SK-N-SH (cell line): Measurements from ENCODE around the gene PPP1R14B. TPM values are rescaled to one million over a fixed set of nuclear protein-coding genes. Genes with fewer than 3 reads are reported as not detected.

Source experiments
- CTCF ChIA-PET: fragments of 300-600, 350-600 bp; formaldehyde crosslinking; extraction: SDS; loops from one replicate; lab custom pipeline; 2021; lab: Yijun Ruan, JAX
- POLR2A ChIA-PET: fragments of 350-600 bp; sonication (Branson Sonifier 250); formaldehyde crosslinking; extraction: SDS; loops from one replicate; lab custom pipeline; 2020; ENCODE audit warnings: antibody characterized with exemption, inconsistent platforms; lab: Yijun Ruan, JAX
- DNase-seq: peaks from one replicate; pipeline ENCODE4 v3.0.0; 2012
- H2AFZ ChIP-seq: fragments of 200-600 bp; sonication (generic); 2 replicates; pipeline ENCODE4 v1.8.1; 2016; ENCODE audit warnings: antibody characterized with exemption, mild to moderate bottlenecking, low read depth
- H3F3A ChIP-seq: fragments of 200-600 bp; sonication (generic); replicated peaks from 2 replicates; pipeline ENCODE3; 2016; ENCODE audit warnings: antibody characterized with exemption, mild to moderate bottlenecking; ENCODE audit not compliant: insufficient read depth
- H3K27ac ChIP-seq, 2 experiments: fragments of 200-500 bp in 1 of 2; fragments of 200-600 bp in 1 of 2; sonication (Bioruptor generic) in 1 of 2; sonication (generic), shearing (Covaris generic) in 1 of 2; 2 replicates each; pipeline versions ENCODE4 v1.5.1 to v1.6.1; 2014 to 2016; ENCODE audit warnings: low read depth in 2 of 2, inconsistent platforms in 1 of 2, low read length in 1 of 2, mild to moderate bottlenecking in 1 of 2, mixed read lengths in 1 of 2
- H3K27me3 ChIP-seq: fragments of 200-600 bp; sonication (generic), shearing (Covaris generic); 2 replicates; pipeline ENCODE4 v1.6.1; 2016; ENCODE audit warnings: mixed run types; ENCODE audit not compliant: insufficient read depth
- H3K36me3 ChIP-seq, 2 experiments: fragments of 200-500 bp in 1 of 2; fragments of 200-600 bp in 1 of 2; sonication (Bioruptor generic) in 1 of 2; sonication (generic) in 1 of 2; replicated peaks in 1 of 2; 2 replicates each; pipeline versions ENCODE3 to v1.5.1; 2014 to 2016; ENCODE audit warnings: low read length in 1 of 2, mild to moderate bottlenecking in 1 of 2; ENCODE audit not compliant: insufficient read depth in 2 of 2, control insufficient read depth in 1 of 2
- H3K4me1 ChIP-seq, 2 experiments: fragments of 200-500 bp in 1 of 2; fragments of 200-600 bp in 1 of 2; sonication (Bioruptor generic) in 1 of 2; sonication (generic), shearing (Covaris generic) in 1 of 2; 2 replicates each; pipeline versions ENCODE4 v1.5.1 to v1.6.1; 2014 to 2016; ENCODE audit warnings: low read depth in 1 of 2, low read length in 1 of 2, mixed run types in 1 of 2; ENCODE audit not compliant: insufficient read depth in 2 of 2, control insufficient read depth in 1 of 2
- H3K4me2 ChIP-seq: fragments of 200-600 bp; sonication (generic), shearing (Covaris generic); 2 replicates; pipeline ENCODE4 v1.6.1; 2017; ENCODE audit warnings: mixed run types
- H3K4me3 ChIP-seq, 2 experiments: fragments of 200-500 bp in 1 of 2; fragments of 200-600 bp in 1 of 2; sonication (Bioruptor generic) in 1 of 2; sonication (generic), shearing (Covaris generic) in 1 of 2; 2 replicates each; pipeline versions ENCODE4 v1.5.1 to v1.8.1; 2014 to 2016; ENCODE audit warnings: low read depth in 2 of 2, inconsistent platforms in 1 of 2, low read length in 1 of 2, mild to moderate bottlenecking in 1 of 2, mixed read lengths in 1 of 2, moderate library complexity in 1 of 2
- H3K79me2 ChIP-seq: fragments of 200-600 bp; sonication (generic); 2 replicates; pipeline ENCODE4 v1.8.1; 2017; ENCODE audit warnings: mild to moderate bottlenecking; ENCODE audit not compliant: insufficient read depth
- H3K9ac ChIP-seq: fragments of 200-600 bp; sonication (generic); 2 replicates; pipeline ENCODE4 v1.6.1; 2017; ENCODE audit warnings: mixed run types
- H3K9me2 ChIP-seq: fragments of 200-600 bp; sonication (generic); 2 replicates; pipeline ENCODE4 v1.6.1; 2017; ENCODE audit warnings: mixed run types
- H3K9me3 ChIP-seq: fragments of 200-600 bp; sonication (generic); 2 replicates; pipeline ENCODE4 v1.6.1; 2017; ENCODE audit warnings: mixed run types, mild to moderate bottlenecking, moderate library complexity
- H4K20me1 ChIP-seq: fragments of 200-600 bp; sonication (generic); 2 replicates; pipeline ENCODE4 v1.6.1; 2017; ENCODE audit warnings: mild to moderate bottlenecking, mixed run types; ENCODE audit not compliant: insufficient read depth
- CHD2 ChIP-seq: fragments of 150-350 bp; IDR thresholded peaks from 2 replicates; pipeline ENCODE4 v1.6.1; 2018; ENCODE audit warnings: low read length; ENCODE audit not compliant: partially characterized antibody
- FOSL2 ChIP-seq: IDR thresholded peaks from 2 replicates; pipeline ENCODE4 v1.4.0; 2012; ENCODE audit warnings: low read depth, mild to moderate bottlenecking, moderate library complexity, borderline replicate concordance
- MEF2A ChIP-seq: IDR thresholded peaks from 2 replicates; pipeline ENCODE4 v1.4.0; 2012; ENCODE audit warnings: low read depth, borderline replicate concordance
- MXI1 ChIP-seq: IDR thresholded peaks from 2 replicates; pipeline ENCODE4 v1.6.1; 2012; ENCODE audit warnings: mild to moderate bottlenecking, low read depth, low read length, improper control_type of control experiment
- POLR2AphosphoS5 ChIP-seq: IDR thresholded peaks from 2 replicates; pipeline ENCODE4 v1.6.1; 2012; ENCODE audit warnings: low read depth, low read length
- RCOR1 ChIP-seq: fragments of 150-350 bp; IDR thresholded peaks from 2 replicates; pipeline ENCODE4 v1.6.1; 2017; ENCODE audit warnings: antibody characterized with exemption, low read length
- SIN3A ChIP-seq: IDR thresholded peaks from 2 replicates; pipeline ENCODE4 v1.6.1; 2012; ENCODE audit warnings: low read depth, mild to moderate bottlenecking, low read length, moderate library complexity, borderline replicate concordance
- SMC3 ChIP-seq: IDR thresholded peaks from 2 replicates; pipeline ENCODE4 v1.6.1; 2012; ENCODE audit warnings: low read depth, low read length, improper control_type of control experiment
- TCF12 ChIP-seq: IDR thresholded peaks from 2 replicates; pipeline ENCODE4 v1.4.0; 2012
- TEAD4 ChIP-seq: IDR thresholded peaks from 2 replicates; pipeline ENCODE4 v1.4.0; 2012; ENCODE audit warnings: mild to moderate bottlenecking, borderline replicate concordance; ENCODE audit not compliant: insufficient read depth
- YY1 ChIP-seq: IDR thresholded peaks from 2 replicates; pipeline ENCODE4 v1.4.0; 2012; ENCODE audit warnings: low read depth, mild to moderate bottlenecking
- WGBS: methylation state at CpG from one replicate; pipeline ENCODE4 v1.1.6; 2017; ENCODE audit warnings: low lambda C conversion rate; 5-methylcytosine and 5-hydroxymethylcytosine counted together
- polyA plus RNA-seq, 3 experiments: library from polyadenylated mRNA; depleted of rRNA; stranded (reverse); fragments of >200 nt; gene quantifications; 2 replicates each; pipeline ENCODE4 v1.2.3, GENCODE V29; 2012
- TF ChIP-seq, protein P1 (sequence below): IDR thresholded peaks from 2 replicates; pipeline ENCODE4 v1.4.0; 2012; ENCODE audit warnings: low read depth, borderline replicate concordance
- TF ChIP-seq, protein P2 (sequence below): fragments of 150-350 bp; IDR thresholded peaks from 2 replicates; pipeline ENCODE4 v1.6.1; 2016; ENCODE audit warnings: mild to moderate bottlenecking, low read depth, low read length
- TF ChIP-seq, protein P3 (sequence below): fragments of 200-600 bp; sonication (generic); IDR thresholded peaks from 2 replicates; pipeline ENCODE4 v1.6.1; 2017; ENCODE audit warnings: antibody characterized with exemption, mild to moderate bottlenecking, moderate library complexity
- TF ChIP-seq, protein P4 (sequence below): IDR thresholded peaks from 2 replicates; pipeline ENCODE4; 2012
- TF ChIP-seq, protein P5 (sequence below): IDR thresholded peaks from 2 replicates; pipeline ENCODE4 v1.4.0; 2012; ENCODE audit warnings: low read depth

The PPP1R14B gene
- polyA plus RNA-seq, 1 of the 3 experiments (the other 2 are of a cell fraction), result 523 TPM

DNA sequence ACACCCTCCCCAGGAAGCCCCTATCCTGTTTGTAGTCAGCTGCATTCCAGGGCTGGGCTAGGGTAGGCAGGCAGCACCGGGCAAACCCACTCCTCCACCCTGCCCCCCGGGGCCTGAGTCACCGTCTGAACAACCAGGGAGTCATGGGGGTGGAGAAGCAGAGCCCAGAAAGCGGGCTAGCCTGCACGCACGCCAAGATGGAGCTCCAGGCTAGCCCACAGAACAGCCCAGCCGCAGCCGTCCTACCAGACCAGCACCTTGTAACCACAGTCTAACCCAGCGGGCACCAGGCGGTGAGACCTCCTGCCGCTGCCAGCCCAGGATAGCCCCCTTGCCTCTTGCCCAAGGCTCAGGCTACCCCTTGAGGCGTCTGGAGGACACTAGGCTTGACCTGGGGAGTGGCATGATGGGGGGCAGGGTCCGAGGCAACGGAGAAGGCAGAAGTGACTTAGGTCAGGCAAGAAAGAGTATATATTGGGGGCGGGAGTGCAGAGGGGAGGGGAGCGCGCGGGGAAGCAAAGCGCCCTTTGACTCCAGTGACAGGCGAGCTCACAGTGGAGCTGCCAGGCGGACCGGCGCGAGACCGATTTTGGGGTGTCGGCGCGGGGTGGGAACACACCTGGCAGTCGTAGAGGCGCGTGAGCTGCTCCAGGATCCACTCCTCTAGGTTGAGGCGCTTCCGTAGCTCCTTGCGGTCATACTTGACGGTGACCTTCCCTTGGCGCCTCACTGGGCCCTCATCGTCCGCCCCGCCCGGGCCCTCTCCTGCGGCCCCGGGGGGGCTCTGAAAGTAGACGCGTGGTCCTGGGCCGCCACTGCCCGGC lies 734 bp downstream of the PPP1R14B start:
- H3K9me2 ChIP-seq, result no peaks in the 10 kb centered on the region
- peaks cover 48% of the 10 kb centered on the region for H3K79me2 ChIP-seq
- peaks cover 11% of the 10 kb centered on the region for H3F3A ChIP-seq
- peak overlapping the region; percentile 63 to 89 for H3K27ac ChIP-seq
- peaks cover 9 to 44% of the 10 kb centered on the region in 2 experiments; a peak in 2 of 4 replicates for H3K4me1 ChIP-seq
- TF ChIP-seq TEAD4 (no peak; the same call in 1 of the 2 replicates), CHD2 (no peak), RCOR1 (peak; percentile 46; the same call in 1 of the 2 replicates), SIN3A (peak; percentile 24; the same call in 1 of the 2 replicates), POLR2AphosphoS5 (peak; percentile 16), MEF2A (no peak), YY1 (peak; percentile 65; the same call in 1 of the 2 replicates), TCF12 (0 out of 2 replicates have a peak, but pooled peaks have one; percentile 22), SMC3 (no peak), MXI1 (no peak), FOSL2 (peak; percentile 90; the same call in 1 of the 2 replicates)
- TF ChIP-seq, protein P1, sequence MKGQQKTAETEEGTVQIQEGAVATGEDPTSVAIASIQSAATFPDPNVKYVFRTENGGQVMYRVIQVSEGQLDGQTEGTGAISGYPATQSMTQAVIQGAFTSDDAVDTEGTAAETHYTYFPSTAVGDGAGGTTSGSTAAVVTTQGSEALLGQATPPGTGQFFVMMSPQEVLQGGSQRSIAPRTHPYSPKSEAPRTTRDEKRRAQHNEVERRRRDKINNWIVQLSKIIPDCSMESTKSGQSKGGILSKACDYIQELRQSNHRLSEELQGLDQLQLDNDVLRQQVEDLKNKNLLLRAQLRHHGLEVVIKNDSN, result no peak
- TF ChIP-seq, protein P2, sequence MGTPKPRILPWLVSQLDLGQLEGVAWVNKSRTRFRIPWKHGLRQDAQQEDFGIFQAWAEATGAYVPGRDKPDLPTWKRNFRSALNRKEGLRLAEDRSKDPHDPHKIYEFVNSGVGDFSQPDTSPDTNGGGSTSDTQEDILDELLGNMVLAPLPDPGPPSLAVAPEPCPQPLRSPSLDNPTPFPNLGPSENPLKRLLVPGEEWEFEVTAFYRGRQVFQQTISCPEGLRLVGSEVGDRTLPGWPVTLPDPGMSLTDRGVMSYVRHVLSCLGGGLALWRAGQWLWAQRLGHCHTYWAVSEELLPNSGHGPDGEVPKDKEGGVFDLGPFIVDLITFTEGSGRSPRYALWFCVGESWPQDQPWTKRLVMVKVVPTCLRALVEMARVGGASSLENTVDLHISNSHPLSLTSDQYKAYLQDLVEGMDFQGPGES, result no peak
- TF ChIP-seq, protein P3, sequence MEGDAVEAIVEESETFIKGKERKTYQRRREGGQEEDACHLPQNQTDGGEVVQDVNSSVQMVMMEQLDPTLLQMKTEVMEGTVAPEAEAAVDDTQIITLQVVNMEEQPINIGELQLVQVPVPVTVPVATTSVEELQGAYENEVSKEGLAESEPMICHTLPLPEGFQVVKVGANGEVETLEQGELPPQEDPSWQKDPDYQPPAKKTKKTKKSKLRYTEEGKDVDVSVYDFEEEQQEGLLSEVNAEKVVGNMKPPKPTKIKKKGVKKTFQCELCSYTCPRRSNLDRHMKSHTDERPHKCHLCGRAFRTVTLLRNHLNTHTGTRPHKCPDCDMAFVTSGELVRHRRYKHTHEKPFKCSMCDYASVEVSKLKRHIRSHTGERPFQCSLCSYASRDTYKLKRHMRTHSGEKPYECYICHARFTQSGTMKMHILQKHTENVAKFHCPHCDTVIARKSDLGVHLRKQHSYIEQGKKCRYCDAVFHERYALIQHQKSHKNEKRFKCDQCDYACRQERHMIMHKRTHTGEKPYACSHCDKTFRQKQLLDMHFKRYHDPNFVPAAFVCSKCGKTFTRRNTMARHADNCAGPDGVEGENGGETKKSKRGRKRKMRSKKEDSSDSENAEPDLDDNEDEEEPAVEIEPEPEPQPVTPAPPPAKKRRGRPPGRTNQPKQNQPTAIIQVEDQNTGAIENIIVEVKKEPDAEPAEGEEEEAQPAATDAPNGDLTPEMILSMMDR, result no peak
- TF ChIP-seq, protein P4, sequence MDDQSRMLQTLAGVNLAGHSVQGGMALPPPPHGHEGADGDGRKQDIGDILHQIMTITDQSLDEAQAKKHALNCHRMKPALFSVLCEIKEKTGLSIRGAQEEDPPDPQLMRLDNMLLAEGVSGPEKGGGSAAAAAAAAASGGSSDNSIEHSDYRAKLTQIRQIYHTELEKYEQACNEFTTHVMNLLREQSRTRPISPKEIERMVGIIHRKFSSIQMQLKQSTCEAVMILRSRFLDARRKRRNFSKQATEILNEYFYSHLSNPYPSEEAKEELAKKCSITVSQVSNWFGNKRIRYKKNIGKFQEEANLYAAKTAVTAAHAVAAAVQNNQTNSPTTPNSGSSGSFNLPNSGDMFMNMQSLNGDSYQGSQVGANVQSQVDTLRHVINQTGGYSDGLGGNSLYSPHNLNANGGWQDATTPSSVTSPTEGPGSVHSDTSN, result no peak; the same call in 1 of the 2 replicates
- TF ChIP-seq, protein P5, sequence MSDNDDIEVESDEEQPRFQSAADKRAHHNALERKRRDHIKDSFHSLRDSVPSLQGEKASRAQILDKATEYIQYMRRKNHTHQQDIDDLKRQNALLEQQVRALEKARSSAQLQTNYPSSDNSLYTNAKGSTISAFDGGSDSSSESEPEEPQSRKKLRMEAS, result peak; percentile 55; the same call in 1 of the 2 replicates
- TF ChIP-seq, all 33 proteins: peak for 7
- Histone ChIP-seq H3K27me3 (no peaks in the 10 kb centered on the region), H3K36me3 (peaks cover 10 to 14% of the 10 kb centered on the region in 2 experiments), H2AFZ (no peak overlapping the region), H3K9ac (peak overlapping the region; percentile 72), H4K20me1 (no peaks in the 10 kb centered on the region), H3K4me2 (peak overlapping the region; percentile 77), H3K9me3 (no peaks in the 10 kb centered on the region), H3K4me3 (peak overlapping the region; percentile 75 to 98)
- peak; percentile 58 for DNase-seq
- ChIA-PET POLR2A (interaction anchor here (1.0 to 12.4 kb wide), 9 partner anchors 15 to 65 kb away, joined by 3 to 112 read pairs (median 3); partner anchors contain the start of gene ESRRA), CTCF (interaction anchor here (1.0 to 3.4 kb wide), 6 partner anchors 13 to 1084 kb away, joined by 3 to 20 read pairs (median 8); partner anchors contain the start of genes DNAJC4 and ESRRA)
- 2% methylated on average over 16 of the region's 46 CpGs for WGBS
